ENCODE measurements around the gene RETREG1. TPM values are rescaled to one million over a fixed set of nuclear protein-coding genes. Genes with fewer than 3 reads are reported as not detected.

The RETREG1 gene
- total and polyA plus RNA-seq, 8 donors = 1.9 to 26.0 (median 2.5) TPM

GRCh38 chr5:16461026-16461425, 155.8 kb downstream of the RETREG1 start:
- no peak for TF ChIP-seq CTCF (IDR thresholded peaks at IDR 0.05)
- Histone ChIP-seq H3K4me1 (peaks cover 13 to 45% of the 10 kb centered on the region in 2 donors), H3K36me3 (peaks cover 0 to 58% of the 10 kb centered on the region in 2 donors), H3K27me3 (no peaks in the 10 kb centered on the region), H3K9me3 (no peaks in the 10 kb centered on the region), H3K27ac (no peak overlapping the region), H3K4me3 (no peak overlapping the region)
- DNase-seq = no peak
- intact Hi-C loops (cut with DNase I) = no loop called here
- ATAC-seq = no peak

GRCh38 chr5:16459451-16459850, 157.3 kb downstream of the RETREG1 start:
- intact Hi-C loops (cut with DNase I) = no loop called here
- TF ChIP-seq CTCF (IDR thresholded peaks at IDR 0.05) = no peak
- DNase-seq = no peak
- Histone ChIP-seq H3K9me3 (no peaks in the 10 kb centered on the region), H3K27me3 (no peaks in the 10 kb centered on the region), H3K36me3 (peaks cover 0 to 69% of the 10 kb centered on the region in 2 donors), H3K4me1 (peaks cover 19 to 57% of the 10 kb centered on the region in 2 donors), H3K27ac (no peak overlapping the region), H3K4me3 (no peak overlapping the region)
- ATAC-seq = no peak

- Histone ChIP-seq H3K9me3 (no peaks in the 10 kb centered on the region), H3K4me1 (peaks cover 10 to 44% of the 10 kb centered on the region in 2 donors), H3K27me3 (no peaks in the 10 kb centered on the region), H3K27ac (peak overlapping the region in 1 of 2 donors; percentile 1), H3K4me3 (no peak overlapping the region), H3K36me3 (peaks cover 0 to 66% of the 10 kb centered on the region in 2 donors)
- ATAC-seq = no peak
- no peak for TF ChIP-seq CTCF (IDR thresholded peaks at IDR 0.05)
- DNase-seq = no peak
- intact Hi-C loops (cut with DNase I) = no loop called here
Observed at GRCh38 chr5:16457853-16458252, 158.9 kb downstream of the RETREG1 start.

- H3K9me3 ChIP-seq = no peaks in the 10 kb centered on the region
- peaks cover 0 to 66% of the 10 kb centered on the region in 2 donors for H3K36me3 ChIP-seq
- no peaks in the 10 kb centered on the region for H3K27me3 ChIP-seq
- H3K4me3 ChIP-seq = no peak overlapping the region
- H3K27ac ChIP-seq = peak overlapping the region in 1 of 2 donors; percentile 1
- peaks cover 10 to 40% of the 10 kb centered on the region in 2 donors for H3K4me1 ChIP-seq
- no peak for ATAC-seq
- intact Hi-C loops (cut with DNase I) = no loop called here
- DNase-seq = no peak
- no peak for TF ChIP-seq CTCF (IDR thresholded peaks at IDR 0.05)
Observed at GRCh38 chr5:16457451-16457850, 159.3 kb downstream of the RETREG1 start.

GRCh38 chr5:16456103-16456832, 160.5 kb downstream of the RETREG1 start:
- peak; percentile 65 to 72 for TF ChIP-seq CTCF (IDR thresholded peaks at IDR 0.05)
- ATAC-seq (peak; percentile 92), DNase-seq (peak; percentile 42 to 74 (median 66))
- Histone ChIP-seq H3K4me3 (no peak overlapping the region), H3K9me3 (no peaks in the 10 kb centered on the region), H3K4me1 (peaks cover 10 to 32% of the 10 kb centered on the region in 2 donors), H3K27me3 (no peaks in the 10 kb centered on the region), H3K36me3 (peaks cover 0 to 66% of the 10 kb centered on the region in 2 donors), H3K27ac (peak overlapping the region; percentile 47 to 71)
- intact Hi-C loops (cut with DNase I) = no loop called here

All from left lung (tissue), 10 donors.